GM20000 (cell line): ENCODE results near the gene PLEKHA6.

Experiments
- DNase-seq: peaks from one replicate; pipeline ENCODE4 v3.0.0; 2012; ENCODE audit warnings: low spot score
- TF ChIP-seq, protein P1 (sequence below): IDR thresholded peaks from 2 replicates; pipeline ENCODE4 v1.5.1; 2012; ENCODE audit warnings: mild to moderate bottlenecking, control low read depth; ENCODE audit errors: extremely low read depth, missing control alignments

PLEKHA6 gene

DNA sequence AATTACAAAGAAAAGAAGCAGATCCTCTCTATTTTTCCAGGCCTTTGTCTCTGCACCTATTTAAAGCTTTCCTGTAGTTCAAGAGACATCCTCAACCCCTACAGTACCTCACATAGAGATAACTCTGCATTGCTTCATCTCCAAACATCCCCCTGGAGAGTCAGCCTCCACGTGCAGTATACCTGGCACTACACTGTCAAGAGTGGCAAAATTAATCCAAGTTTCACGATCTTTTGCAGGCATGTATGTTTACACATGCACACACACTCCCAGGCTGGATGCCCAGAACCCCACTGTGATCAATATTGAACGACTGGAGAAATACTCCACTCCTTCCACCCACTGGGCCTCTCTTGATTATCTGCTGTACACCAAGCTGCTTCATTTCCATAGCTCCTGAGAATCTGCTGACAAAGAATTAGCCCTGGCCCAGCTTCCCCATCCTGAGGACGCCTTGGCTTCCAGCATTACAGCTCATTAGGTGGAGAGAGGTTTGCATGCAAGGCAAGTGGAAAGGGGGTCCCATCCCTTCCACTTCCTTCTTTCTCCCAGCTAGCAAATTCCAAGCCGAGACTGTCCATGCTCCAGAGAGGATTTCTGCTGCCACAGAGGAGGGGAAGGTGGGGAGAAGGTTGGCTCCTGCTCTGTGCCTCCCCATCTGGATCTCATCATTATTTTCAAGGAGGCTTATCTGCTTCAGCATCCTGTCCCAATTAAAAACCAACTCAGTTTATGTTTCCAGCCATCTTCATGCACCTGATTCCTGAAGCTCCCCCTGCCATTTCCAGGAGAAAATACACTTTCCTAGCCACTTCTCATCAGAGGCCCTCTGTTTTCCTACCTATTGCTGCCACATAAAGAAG lies 79.4 kb downstream of the PLEKHA6 start:
- no peak for DNase-seq
- TF ChIP-seq, protein P1, sequence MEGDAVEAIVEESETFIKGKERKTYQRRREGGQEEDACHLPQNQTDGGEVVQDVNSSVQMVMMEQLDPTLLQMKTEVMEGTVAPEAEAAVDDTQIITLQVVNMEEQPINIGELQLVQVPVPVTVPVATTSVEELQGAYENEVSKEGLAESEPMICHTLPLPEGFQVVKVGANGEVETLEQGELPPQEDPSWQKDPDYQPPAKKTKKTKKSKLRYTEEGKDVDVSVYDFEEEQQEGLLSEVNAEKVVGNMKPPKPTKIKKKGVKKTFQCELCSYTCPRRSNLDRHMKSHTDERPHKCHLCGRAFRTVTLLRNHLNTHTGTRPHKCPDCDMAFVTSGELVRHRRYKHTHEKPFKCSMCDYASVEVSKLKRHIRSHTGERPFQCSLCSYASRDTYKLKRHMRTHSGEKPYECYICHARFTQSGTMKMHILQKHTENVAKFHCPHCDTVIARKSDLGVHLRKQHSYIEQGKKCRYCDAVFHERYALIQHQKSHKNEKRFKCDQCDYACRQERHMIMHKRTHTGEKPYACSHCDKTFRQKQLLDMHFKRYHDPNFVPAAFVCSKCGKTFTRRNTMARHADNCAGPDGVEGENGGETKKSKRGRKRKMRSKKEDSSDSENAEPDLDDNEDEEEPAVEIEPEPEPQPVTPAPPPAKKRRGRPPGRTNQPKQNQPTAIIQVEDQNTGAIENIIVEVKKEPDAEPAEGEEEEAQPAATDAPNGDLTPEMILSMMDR, result no peak

DNA sequence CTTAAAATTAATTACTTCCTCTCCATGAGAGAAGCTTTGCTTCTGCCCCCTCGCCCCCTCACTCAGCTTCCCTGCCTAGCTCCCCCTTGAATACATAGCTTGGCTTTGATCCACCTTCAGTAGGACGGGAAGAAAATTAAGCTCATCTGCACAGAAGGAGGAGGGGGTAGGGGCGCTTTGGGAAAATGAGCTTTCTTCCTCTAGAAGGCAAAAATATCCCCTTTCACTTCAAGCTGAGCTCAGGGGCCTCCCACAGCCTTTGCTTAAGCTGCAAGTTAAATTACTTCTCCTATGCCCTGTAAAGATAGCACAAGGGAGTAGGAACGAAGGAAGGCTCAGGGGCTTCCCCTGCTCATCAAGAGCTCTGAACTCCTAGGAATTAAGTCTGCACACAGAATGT lies 80.8 kb downstream of the PLEKHA6 start:
- TF ChIP-seq, protein P1, result no peak
- no peak for DNase-seq

- no peak for DNase-seq
- TF ChIP-seq, protein P1, result no peak
These were observed 81.5 kb downstream of the PLEKHA6 start for GRCh38 chr1:204278251-204278650.

DNA sequence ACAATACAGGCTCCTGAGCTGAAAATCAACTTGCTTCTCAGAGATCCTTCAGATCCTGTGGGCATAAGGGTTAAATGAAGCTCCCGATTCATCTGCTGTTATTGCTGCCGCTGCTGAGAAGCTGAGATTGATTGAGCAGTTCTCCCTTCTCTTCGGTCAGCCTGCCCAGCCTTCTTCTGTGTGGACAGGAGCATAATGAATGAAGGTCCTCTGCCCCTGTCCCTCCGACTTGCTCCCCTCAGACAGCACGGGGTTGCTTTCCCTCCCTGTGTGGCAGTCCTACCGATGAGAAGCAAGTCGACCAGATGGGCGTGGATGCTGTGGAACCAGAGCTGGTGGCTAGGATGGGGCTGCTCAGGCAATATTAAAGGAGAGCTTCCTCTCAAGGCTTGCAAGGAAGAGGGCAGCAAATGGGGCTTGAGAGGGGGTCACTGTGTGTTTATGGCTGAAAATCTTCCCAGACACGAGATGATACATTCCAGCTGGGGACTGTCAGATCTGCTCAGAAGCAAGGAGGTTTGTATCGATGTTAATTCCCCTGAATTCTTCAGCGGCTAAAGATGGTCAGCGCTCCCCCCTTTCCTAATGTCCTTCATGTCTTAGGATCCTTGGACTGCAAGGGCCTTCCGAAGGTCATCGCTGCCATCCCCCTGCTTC lies 82.0 kb downstream of the PLEKHA6 start:
- TF ChIP-seq, protein P1, result no peak

DNA sequence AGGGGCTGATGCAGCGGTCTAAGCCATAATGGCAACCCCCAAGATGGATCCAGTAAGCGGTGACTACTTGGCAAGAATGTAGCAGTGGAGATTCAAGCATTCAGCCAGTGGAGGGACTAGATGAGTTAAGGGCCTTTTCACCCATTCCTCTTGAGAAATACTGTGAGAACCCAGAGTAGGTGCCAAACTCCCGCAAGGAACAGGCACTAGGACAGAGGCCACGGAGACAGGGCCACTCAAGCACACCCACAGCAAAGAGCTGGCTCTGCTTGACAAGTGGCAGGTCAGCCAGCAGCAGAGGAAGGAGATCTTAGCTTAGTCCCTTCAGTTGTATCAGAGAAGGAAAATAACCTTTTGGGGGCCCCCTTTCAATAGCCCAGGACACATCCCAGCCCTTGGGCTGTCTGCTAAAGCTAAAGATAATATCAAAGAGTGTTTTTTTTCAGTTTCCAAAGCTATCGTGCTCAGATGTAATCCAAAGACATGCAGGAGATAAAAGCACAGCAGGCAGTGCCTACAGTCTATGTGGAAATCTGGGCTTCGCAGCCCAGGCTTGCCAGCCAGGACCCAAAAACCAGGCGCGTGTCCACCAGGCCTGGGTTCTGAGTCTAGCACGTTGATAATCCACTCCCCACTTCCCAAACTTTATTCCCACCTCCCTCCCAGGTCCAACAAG lies 83.9 kb downstream of the PLEKHA6 start:
- TF ChIP-seq, protein P1, result no peak
- no peak for DNase-seq

More for the DNA sequence above, 82.0 kb downstream of the PLEKHA6 start:
- no peak for DNase-seq

DNA sequence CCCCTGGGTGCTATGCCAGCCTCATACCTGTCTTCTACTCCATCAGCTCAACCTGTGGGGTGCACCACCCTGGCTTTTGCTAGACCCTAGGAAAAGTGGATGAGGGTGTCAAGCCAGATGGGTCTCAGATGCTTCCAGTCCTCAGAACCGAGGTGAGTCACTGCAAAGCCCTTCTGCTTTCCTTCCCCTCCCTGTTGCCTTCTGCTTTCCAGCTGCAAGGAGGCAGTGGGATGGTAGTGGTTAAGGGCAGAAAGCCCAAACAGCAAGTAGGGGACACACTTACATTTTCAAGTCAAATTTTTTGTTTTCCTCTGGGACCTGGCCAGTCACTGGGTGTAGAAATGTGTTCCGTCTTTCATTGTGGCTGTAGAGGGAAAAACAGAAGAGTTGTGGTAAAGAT lies 85.3 kb downstream of the PLEKHA6 start:
- TF ChIP-seq, protein P1, result no peak
- DNase-seq, result no peak

GRCh38 chr1:204272505-204272904 lies 87.2 kb downstream of the PLEKHA6 start:
- TF ChIP-seq, protein P1, result no peak
- DNase-seq, result no peak
